PC-3 (cell line): ENCODE measurements around the gene CSF1.

ENCODE experiments used
- EZH2 ChIP-seq: fragments of 300-600 bp; sonication (generic); IDR thresholded peaks from one replicate; pipeline ENCODE4 v1.6.1; 2017; ENCODE audit warnings: antibody characterized with exemption, mild to moderate bottlenecking, low read length; ENCODE audit not compliant: unreplicated experiment
- TF ChIP-seq, protein P1 (sequence below): fragments of 300-600 bp; sonication (generic); conservative IDR thresholded peaks from 2 replicates; pipeline ENCODE4 v1.5.1; 2017; ENCODE audit warnings: antibody characterized with exemption, low read depth, mild to moderate bottlenecking, low read length

DNA sequence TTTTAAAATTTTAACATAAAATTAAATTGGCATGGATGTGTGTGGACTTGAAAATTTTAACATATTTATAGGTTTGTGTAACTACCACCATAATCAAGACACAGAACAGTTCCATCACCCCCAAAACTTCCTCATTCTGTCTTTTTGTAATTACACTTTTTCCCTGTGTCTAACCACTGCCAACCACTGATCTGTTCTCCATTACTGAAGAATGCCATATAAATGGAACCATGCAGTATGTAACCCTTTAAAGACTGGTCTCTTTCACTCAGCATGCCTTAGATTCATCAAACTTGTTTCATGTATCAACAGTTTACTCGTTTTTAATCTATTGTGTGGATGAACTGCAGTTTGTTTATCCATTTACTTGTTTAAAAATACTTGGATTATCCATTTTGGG is 60.9 kb downstream of the CSF1 start:
- TF ChIP-seq EZH2: no peak
- TF ChIP-seq, protein P1, sequence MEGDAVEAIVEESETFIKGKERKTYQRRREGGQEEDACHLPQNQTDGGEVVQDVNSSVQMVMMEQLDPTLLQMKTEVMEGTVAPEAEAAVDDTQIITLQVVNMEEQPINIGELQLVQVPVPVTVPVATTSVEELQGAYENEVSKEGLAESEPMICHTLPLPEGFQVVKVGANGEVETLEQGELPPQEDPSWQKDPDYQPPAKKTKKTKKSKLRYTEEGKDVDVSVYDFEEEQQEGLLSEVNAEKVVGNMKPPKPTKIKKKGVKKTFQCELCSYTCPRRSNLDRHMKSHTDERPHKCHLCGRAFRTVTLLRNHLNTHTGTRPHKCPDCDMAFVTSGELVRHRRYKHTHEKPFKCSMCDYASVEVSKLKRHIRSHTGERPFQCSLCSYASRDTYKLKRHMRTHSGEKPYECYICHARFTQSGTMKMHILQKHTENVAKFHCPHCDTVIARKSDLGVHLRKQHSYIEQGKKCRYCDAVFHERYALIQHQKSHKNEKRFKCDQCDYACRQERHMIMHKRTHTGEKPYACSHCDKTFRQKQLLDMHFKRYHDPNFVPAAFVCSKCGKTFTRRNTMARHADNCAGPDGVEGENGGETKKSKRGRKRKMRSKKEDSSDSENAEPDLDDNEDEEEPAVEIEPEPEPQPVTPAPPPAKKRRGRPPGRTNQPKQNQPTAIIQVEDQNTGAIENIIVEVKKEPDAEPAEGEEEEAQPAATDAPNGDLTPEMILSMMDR: no peak
